SK-N-SH (cell line): ENCODE data around the gene FRMPD4.

Source experiments
- CHD2 ChIP-seq: fragments of 150-350 bp; IDR thresholded peaks from 2 replicates; pipeline ENCODE4 v1.6.1; 2018; ENCODE audit warnings: low read length; ENCODE audit not compliant: partially characterized antibody
- EP300 ChIP-seq, 2 experiments: IDR thresholded peaks; 2 replicates each; pipeline versions ENCODE4 v1.4.0 to v1.6.1; 2012; ENCODE audit warnings: borderline replicate concordance in 1 of 2, low read depth in 1 of 2, low read length in 1 of 2
- FOSL2 ChIP-seq: IDR thresholded peaks from 2 replicates; pipeline ENCODE4 v1.4.0; 2012; ENCODE audit warnings: low read depth, mild to moderate bottlenecking, moderate library complexity, borderline replicate concordance
- GABPA ChIP-seq: IDR thresholded peaks from 2 replicates; pipeline ENCODE4 v1.4.0; 2012; ENCODE audit warnings: low read depth, mild to moderate bottlenecking
- NRF1 ChIP-seq: IDR thresholded peaks from 2 replicates; pipeline ENCODE4 v1.6.1; 2012; ENCODE audit warnings: low read depth, mild to moderate bottlenecking, low read length
- POLR2AphosphoS5 ChIP-seq: IDR thresholded peaks from 2 replicates; pipeline ENCODE4 v1.6.1; 2012; ENCODE audit warnings: low read depth, low read length
- RAD21 ChIP-seq: IDR thresholded peaks from 2 replicates; pipeline ENCODE4 v1.6.1; 2012; ENCODE audit warnings: mild to moderate bottlenecking, low read length
- RCOR1 ChIP-seq: fragments of 150-350 bp; IDR thresholded peaks from 2 replicates; pipeline ENCODE4 v1.6.1; 2017; ENCODE audit warnings: antibody characterized with exemption, low read length
- SMC3 ChIP-seq: IDR thresholded peaks from 2 replicates; pipeline ENCODE4 v1.6.1; 2012; ENCODE audit warnings: low read depth, low read length, improper control_type of control experiment
- TF ChIP-seq, protein P1 (sequence below): fragments of 200-600 bp; sonication (generic); IDR thresholded peaks from 2 replicates; pipeline ENCODE4 v1.6.1; 2017; ENCODE audit warnings: antibody characterized with exemption, mild to moderate bottlenecking, moderate library complexity
- TF ChIP-seq, protein P2 (sequence below): IDR thresholded peaks from 2 replicates; pipeline ENCODE4 v1.4.0; 2012; ENCODE audit warnings: low read depth
- TF ChIP-seq, protein P3 (sequence below): IDR thresholded peaks from 2 replicates; pipeline ENCODE4 v1.4.0; 2012; ENCODE audit warnings: low read depth, borderline replicate concordance
- TF ChIP-seq, protein P4 (sequence below): fragments of 150-350 bp; IDR thresholded peaks from 2 replicates; pipeline ENCODE4 v1.6.1; 2017; ENCODE audit warnings: antibody characterized with exemption, low read length, low read depth, borderline replicate concordance

DNA sequence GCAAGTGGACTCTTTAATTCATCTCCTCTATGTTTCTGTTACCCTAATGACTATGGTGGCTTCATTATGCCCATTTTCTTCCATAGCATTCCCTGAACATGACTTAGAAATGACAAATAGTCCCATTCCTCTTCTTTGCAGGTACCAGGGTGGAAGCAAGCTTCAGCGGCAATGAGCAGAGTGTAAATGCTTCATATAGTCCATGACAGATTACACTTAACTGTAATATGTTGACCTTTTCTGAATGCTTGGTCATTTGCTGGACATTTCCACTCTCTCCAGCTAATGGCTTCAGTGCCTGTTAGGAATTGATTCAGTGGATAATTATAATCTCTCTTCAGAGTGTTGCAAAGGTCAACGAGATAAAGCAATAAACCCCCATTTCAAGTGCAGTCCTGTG lies 523.2 kb downstream of the FRMPD4 start:
- TF ChIP-seq, protein P1, sequence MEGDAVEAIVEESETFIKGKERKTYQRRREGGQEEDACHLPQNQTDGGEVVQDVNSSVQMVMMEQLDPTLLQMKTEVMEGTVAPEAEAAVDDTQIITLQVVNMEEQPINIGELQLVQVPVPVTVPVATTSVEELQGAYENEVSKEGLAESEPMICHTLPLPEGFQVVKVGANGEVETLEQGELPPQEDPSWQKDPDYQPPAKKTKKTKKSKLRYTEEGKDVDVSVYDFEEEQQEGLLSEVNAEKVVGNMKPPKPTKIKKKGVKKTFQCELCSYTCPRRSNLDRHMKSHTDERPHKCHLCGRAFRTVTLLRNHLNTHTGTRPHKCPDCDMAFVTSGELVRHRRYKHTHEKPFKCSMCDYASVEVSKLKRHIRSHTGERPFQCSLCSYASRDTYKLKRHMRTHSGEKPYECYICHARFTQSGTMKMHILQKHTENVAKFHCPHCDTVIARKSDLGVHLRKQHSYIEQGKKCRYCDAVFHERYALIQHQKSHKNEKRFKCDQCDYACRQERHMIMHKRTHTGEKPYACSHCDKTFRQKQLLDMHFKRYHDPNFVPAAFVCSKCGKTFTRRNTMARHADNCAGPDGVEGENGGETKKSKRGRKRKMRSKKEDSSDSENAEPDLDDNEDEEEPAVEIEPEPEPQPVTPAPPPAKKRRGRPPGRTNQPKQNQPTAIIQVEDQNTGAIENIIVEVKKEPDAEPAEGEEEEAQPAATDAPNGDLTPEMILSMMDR: no peak
- TF ChIP-seq RCOR1: no peak
- TF ChIP-seq FOSL2: no peak
- no peak for TF ChIP-seq CHD2
- no peak for TF ChIP-seq RAD21
- TF ChIP-seq, protein P2, sequence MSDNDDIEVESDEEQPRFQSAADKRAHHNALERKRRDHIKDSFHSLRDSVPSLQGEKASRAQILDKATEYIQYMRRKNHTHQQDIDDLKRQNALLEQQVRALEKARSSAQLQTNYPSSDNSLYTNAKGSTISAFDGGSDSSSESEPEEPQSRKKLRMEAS: no peak
- no peak for TF ChIP-seq SMC3
- no peak for TF ChIP-seq NRF1
- TF ChIP-seq, protein P3, sequence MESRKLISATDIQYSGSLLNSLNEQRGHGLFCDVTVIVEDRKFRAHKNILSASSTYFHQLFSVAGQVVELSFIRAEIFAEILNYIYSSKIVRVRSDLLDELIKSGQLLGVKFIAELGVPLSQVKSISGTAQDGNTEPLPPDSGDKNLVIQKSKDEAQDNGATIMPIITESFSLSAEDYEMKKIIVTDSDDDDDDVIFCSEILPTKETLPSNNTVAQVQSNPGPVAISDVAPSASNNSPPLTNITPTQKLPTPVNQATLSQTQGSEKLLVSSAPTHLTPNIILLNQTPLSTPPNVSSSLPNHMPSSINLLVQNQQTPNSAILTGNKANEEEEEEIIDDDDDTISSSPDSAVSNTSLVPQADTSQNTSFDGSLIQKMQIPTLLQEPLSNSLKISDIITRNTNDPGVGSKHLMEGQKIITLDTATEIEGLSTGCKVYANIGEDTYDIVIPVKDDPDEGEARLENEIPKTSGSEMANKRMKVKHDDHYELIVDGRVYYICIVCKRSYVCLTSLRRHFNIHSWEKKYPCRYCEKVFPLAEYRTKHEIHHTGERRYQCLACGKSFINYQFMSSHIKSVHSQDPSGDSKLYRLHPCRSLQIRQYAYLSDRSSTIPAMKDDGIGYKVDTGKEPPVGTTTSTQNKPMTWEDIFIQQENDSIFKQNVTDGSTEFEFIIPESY: no peak
- TF ChIP-seq, protein P4, sequence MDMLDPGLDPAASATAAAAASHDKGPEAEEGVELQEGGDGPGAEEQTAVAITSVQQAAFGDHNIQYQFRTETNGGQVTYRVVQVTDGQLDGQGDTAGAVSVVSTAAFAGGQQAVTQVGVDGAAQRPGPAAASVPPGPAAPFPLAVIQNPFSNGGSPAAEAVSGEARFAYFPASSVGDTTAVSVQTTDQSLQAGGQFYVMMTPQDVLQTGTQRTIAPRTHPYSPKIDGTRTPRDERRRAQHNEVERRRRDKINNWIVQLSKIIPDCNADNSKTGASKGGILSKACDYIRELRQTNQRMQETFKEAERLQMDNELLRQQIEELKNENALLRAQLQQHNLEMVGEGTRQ: no peak
- no peak for TF ChIP-seq EP300 (IDR thresholded peaks at IDR 0.05; ENCODE audit: borderline replicate concordance in 1 of 2, low read depth in 1 of 2, low read length in 1 of 2)
- no peak for TF ChIP-seq GABPA
- TF ChIP-seq POLR2AphosphoS5: no peak
